AG04450 (cell line): ENCODE measurements around the gene USB1. TPM values are rescaled to one million over a fixed set of nuclear protein-coding genes. Genes with fewer than 3 reads are reported as not detected.

Experiments used
- CTCF ChIA-PET: fragments of 300-600, 350-600 bp; formaldehyde crosslinking; extraction: SDS; loops from one replicate; lab custom pipeline; 2022; ENCODE audit warnings: antibody characterized with exemption, inconsistent platforms; lab: Charles Lee
- POLR2A ChIA-PET: fragments of 350-600 bp; formaldehyde crosslinking; extraction: SDS; loops from one replicate; lab custom pipeline; 2021; ENCODE audit warnings: antibody characterized with exemption, inconsistent platforms; lab: Yijun Ruan, JAX
- DNase-seq: peaks from one replicate; pipeline ENCODE4 v3.0.0-alpha.2; 2011; ENCODE audit warnings: low read depth, low spot score
- H3K27ac ChIP-seq: one replicate; pipeline ENCODE4 v1.5.1; 2012; ENCODE audit warnings: low read depth, low read length, control low read depth
- H3K27me3 ChIP-seq: one replicate; pipeline ENCODE4 v1.6.0; 2012; ENCODE audit warnings: low read length; ENCODE audit not compliant: control insufficient read depth, insufficient read depth
- H3K4me3 ChIP-seq: 2 replicates; pipeline ENCODE4 v1.5.1; 2011; ENCODE audit warnings: mild to moderate bottlenecking, low read depth, low read length, control low read depth
- H3K9me3 ChIP-seq: 2 replicates; pipeline ENCODE4 v1.5.1; 2012; ENCODE audit warnings: low read length; ENCODE audit not compliant: control insufficient read depth, insufficient read depth
- CTCF ChIP-seq: IDR thresholded peaks from 2 replicates; pipeline ENCODE4 v1.5.1; 2011; ENCODE audit warnings: low read depth, low read length, control low read depth, inconsistent platforms
- polyA plus RNA-seq: library from polyadenylated mRNA; depleted of rRNA; stranded (reverse); fragments of >200 nt; gene quantifications from 2 replicates; pipeline ENCODE4 v1.2.3, GENCODE V29; 2011

Gene USB1
- polyA plus RNA-seq, 1 experiment: 48.7 TPM

GRCh38 chr16:58041628-58041955, 40.4 kb downstream of the USB1 start:
- Histone ChIP-seq H3K27ac (no peak overlapping the region), H3K27me3 (no peaks in the 10 kb centered on the region), H3K4me3 (no peak overlapping the region), H3K9me3 (no peaks in the 10 kb centered on the region; the same call in 1 of the 2 replicates)
- ChIA-PET POLR2A (no interaction called here), CTCF (no interaction called here)
- DNase-seq: no peak
- no peak for TF ChIP-seq CTCF

- POLR2A ChIA-PET: no interaction called here
- CTCF ChIA-PET: no interaction called here
- DNase-seq: no peak
- no peak overlapping the region for H3K4me3 ChIP-seq
- no peak overlapping the region for H3K27ac ChIP-seq
- H3K9me3 ChIP-seq: no peaks in the 10 kb centered on the region; the same call in 1 of the 2 replicates
- H3K27me3 ChIP-seq: no peaks in the 10 kb centered on the region
- no peak for TF ChIP-seq CTCF
These were observed 41.0 kb downstream of the USB1 start for GRCh38 chr16:58042001-58042885.

GRCh38 chr16:58042886-58043515, 41.8 kb downstream of the USB1 start:
- TF ChIP-seq CTCF: no peak
- Histone ChIP-seq H3K27ac (no peak overlapping the region), H3K4me3 (no peak overlapping the region), H3K27me3 (no peaks in the 10 kb centered on the region), H3K9me3 (no peaks in the 10 kb centered on the region; the same call in 1 of the 2 replicates)
- ChIA-PET CTCF (interaction anchor here (1.3 kb wide), 1 partner anchor 11 kb away, joined by 4 read pairs; no protein-coding TSS in a partner anchor), POLR2A (no interaction called here)
- no peak for DNase-seq

- DNase-seq: no peak
- POLR2A ChIA-PET: no interaction called here
These were observed 42.5 kb downstream of the USB1 start for GRCh38 chr16:58043571-58044155.

More at GRCh38 chr16:58043571-58044155, 42.5 kb downstream of the USB1 start:
- H3K4me3 ChIP-seq: no peak overlapping the region
- no peaks in the 10 kb centered on the region for H3K9me3 ChIP-seq
- CTCF ChIA-PET: interaction anchor here (1.3 kb wide), 1 partner anchor 11 kb away, joined by 4 read pairs; no protein-coding TSS in a partner anchor
- TF ChIP-seq CTCF: no peak
- no peaks in the 10 kb centered on the region for H3K27me3 ChIP-seq
- H3K27ac ChIP-seq: no peak overlapping the region
